ENCODE measurements around the gene ACVR1.
"Not testable (repeated sequence)": the region's sequence is repeated elsewhere in the genome, so short reads cannot be mapped to it uniquely, and the experiment has no call there.

ACVR1 gene

DNA sequence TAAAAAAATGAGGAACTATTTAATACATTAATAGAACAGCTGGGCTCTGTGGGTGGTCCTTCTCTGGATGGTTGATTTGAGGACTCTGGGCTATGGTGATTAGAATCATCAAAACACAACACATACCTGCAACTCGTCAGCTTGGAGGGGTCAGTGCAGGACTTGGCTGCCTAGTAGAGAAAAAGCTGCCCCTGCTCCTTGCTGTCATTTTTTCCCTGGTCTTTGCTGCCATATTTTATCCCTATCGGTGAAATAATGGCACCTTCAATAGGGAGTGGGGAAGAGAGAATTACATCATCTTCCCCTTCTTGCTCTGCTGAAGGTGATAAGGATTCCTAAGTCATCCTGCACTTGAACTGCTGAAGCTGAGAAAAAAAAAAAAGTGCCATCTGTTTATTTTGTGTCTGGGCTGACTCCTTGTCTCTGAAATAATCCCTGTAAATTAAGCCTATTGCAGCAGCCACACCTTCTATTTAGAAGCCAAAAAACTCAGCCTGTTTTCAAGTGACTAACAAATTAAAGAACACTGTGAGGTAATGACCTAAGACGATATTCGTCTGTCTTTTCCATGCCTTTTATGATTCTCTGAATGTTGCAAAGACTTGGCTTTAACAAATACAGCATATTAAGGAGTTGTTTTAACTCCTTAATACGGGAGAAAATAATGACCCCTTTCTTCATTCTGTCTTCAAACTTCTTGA lies 89.3 kb downstream of the ACVR1 start:
- no peak for DNase-seq

DNA sequence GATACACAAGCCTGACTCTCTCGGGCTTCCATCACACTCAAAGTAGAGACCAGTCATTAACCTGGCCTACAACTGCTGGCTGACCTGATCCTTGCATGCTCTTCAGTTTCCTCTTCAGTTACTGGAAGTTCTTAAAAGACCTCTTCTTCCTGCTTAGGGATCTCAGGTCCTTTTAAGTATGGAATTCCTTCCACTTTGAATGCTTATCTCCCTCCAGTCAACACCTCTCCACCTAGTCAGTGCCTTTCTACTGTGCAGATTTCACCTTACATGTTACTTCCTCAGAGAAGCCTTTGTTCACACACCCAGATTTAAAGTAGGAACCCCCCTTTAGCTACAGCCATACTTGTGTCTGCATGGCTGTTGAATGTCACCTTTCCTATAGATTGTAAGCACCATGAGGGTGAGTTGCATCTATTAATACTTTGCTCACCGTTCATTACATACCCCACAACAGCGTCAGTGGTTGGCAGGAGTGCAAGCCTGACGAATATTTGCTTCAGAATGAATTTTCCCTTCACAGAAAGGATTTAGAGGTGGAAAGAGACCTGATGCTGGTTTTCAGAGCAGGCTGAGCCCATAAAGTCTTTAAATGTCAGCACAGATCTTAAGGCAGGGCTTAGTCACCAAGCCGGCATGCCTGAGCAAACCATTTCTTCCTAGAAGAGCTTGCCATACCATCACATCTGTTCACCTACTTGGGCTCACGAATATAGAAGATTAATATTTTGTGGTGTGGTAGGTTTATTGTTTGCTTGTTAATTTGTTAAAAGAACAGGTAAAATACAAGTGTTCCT lies 90.1 kb downstream of the ACVR1 start:
- DNase-seq, result no peak

DNA sequence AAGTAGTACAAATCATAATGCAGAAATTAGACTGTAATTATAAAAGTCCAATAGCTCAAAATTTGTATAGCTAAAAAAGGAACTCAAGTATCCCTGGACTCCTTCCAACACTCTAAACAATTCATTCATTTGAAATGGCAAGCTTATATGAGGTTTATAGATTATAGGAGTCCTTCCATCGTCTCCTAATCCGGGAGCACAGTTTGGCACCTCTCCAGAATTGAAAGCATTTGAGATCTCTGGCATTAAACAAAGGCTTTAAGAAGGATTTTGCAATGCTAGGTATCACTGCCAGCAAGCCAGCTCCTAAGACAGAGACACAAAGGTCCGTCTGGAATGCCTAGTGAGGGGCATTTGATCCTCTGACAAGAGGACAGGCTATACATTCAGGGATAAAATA lies 90.9 kb downstream of the ACVR1 start:
- no peak for DNase-seq

DNA sequence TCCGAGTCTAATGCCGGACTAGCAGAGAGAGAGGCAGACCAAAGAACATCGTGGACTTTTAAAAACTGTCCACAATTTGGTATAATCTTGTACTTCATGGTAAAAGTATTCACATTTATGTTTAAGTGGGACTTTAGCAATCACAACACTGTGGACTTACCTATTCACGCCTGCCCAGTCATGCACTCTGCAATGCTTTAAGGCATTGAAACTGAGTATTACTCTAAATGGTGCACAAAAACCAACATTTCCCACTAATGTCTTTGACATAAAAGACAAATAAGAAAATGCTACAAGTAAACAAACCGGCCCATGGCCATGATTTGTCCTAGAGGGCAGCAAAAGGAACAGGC lies 91.3 kb downstream of the ACVR1 start:
- DNase-seq, result no peak

DNA sequence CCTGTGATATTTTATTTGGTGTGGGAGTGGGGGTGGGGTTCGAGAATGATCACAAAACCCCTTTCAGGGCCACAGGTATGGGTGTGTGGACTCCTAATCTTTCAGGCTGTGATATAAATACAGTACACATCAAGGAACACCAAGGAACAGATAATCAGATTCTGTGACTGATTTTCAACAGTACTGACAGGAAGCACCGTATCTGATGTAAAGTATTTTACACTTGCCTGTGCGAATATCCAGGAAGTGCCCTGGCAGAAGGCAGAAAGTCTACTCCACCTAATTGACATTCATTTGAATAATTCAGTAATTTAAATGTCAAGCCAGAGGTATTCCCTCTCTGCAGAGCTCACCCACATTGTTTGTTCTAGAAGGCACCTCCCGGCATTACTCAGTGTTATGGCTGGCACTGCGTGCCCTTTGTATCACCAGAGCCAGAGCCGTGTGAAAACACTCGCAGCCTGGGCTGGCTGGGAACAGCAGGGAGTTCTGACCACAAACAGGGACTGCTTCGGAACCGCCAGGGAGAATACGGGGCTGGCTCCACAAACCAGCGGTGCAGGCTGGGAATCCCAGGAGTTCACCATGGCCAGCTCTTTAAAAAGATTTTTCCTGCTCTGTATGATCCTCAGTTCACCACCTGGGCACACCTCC lies 91.8 kb downstream of the ACVR1 start:
- DNase-seq, result no peak

DNA sequence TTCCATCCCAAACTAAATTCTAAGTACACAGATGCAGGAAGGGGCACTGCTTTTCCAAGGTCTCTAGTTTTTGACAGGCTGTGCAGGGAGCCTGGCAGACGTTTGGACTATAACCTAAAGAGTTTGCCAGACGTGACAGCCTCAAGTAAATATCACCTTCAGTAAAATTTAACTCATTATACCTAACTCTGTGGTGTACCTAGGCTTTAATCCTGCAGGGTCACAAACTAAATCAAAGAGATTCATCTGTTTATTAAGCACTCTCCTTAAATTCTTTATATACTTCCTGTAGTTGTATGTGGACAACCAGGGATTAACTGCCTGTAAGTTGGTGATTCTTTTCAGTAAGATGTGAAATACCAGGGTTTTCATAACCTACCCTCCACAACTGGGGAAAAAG lies 92.9 kb downstream of the ACVR1 start:
- no peak for DNase-seq

DNA sequence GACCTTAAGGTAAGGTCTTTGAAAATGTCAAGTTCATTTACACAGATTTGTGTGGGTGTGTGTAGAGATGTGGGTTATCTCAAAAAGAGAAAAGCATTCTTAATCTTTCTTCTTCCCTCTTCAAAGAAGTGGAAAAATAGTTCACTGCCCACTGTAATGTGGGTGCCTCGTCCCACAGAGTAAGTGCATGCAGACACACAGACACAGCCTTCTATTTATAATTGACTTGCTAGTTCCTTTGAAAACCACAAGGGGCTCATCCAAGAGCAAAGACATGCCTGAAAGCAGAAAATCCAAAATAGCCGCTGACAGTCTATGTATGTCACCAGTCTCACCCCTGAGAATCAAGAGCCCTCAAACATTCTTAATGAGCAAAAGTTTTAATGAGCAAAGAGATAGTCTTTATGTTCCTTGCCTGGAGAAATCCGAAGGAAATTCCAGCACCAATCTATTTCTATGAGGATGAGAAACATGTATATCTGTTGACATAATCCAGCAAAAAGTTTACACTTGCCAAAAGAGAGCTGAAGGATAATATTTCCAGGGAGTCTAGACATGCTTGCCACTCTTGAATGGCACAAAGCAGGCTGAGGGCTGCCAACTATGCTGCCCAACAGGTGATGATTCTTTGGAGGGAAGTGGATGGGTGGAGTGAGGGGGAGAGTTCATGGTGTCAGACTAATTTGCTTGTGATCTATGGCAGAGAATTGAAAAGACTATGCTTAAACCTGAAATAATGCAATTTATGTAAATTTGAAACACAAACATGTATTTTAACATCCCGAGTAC lies 93.9 kb downstream of the ACVR1 start:
- DNase-seq, result no peak

DNA sequence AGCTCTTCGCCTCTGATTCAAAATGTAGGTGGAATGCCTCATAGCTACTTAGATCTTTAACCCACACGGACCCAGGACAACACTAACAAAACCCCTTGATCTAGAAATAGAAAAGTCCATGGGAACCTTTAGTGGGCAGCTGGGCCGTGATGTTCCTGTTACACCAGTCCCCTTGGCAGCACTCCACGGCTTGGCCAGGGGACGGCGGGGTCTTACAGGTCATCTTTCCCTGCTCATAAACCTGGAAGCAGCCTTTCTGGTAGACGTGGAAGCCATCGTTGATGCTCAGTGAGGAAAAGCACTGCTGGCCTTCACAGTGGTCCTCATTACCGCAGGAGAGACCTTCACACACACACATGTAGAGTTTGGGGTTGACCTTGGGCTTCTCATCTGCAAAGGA lies 95.9 kb downstream of the ACVR1 start:
- DNase-seq, result no peak

DNA sequence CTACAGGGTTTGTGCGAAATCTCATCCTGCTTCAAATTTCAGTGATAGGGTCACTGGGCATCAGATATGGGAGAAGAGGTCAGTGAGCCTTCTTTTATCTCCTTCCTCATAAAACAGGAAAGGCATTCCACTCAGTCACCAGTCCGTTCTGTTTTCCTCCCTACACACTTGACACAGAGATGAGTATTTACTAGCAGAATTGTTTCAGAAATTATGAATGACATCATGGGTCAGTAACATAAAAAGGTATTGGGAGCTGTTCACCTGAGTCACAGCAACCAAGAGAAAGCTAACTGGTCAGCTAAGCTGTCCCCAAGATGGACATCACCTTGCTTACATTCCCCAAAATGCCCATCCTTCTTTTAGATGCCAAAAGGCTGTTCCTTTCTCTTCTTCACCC lies 96.3 kb downstream of the ACVR1 start:
- DNase-seq, result no peak

DNA sequence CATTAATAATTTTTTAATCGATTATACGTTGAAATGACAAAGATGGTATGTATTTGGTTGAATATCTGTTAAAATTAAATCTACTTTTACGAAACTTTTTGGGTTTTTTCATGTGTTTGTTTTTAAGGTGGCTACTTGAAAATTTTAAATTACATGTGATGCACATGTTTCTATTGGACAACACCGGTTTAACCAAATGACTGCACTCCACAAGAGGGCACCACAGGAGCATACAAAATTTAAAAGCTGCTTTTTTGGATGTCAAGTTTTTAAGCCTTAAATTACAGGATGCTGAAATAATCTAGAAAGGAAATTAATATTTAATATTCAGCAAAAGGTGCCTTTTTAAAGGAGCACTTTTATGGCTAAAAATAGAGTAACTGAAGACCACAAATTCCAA lies 98.7 kb downstream of the ACVR1 start:
- no peak for DNase-seq

DNA sequence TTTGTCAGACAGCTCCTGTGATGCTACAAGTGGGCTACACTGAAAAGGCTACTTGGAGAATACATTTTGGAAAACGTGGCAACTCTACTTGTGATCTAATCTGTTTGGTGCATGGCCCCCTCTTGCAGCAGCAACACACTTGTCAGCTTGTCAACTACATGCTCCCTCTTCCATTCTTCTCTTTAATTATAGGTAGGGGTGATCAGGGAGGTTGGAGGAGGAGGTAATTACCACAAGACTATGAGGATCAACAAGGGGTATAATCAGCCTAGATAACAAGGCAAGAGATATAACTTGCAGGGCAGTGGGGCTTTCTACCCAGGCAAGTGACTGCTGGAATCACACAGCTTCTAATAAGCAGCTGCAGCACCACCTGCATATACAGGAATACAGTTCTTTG lies 104.9 kb downstream of the ACVR1 start:
- no peak for DNase-seq

DNA sequence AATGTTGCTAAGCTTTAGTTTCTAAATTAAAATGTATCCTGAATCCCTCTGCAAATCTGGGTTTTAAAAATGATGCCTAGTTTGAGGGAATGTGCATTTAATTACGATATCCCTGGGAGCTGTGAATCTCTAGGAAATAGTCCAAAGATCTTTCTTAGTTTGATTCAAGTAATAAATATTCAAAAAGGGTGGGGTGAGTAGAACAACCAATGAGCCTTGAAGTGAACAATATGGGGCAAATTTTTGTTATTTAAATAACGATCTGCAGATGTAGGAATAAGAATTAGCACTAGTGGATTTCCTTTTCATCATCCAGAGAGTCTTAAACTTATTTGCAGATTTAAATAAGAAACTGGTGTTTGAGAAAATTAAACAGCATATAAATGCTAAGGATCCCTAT lies 106.3 kb downstream of the ACVR1 start:
- DNase-seq, result no peak

DNA sequence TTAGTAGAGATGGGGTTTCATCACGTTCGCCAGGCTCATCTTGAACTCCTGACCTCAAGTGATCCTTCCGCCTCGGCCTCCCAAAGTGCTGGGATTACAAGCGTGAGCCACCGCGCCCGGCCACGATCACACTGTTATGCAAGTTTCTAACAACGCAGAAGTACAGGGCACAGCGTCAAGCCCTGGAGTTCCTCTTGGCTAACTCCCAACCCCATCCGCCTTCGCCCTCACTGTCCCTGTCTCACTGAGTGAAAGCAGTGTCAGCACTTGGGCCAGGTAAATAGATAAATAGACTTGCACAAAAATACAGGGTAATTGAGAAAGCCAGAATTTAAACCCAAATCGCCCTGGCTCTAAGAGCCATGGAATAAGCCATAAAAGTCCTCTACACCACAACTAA lies 111.7 kb downstream of the ACVR1 start:
- no peak for DNase-seq

DNA sequence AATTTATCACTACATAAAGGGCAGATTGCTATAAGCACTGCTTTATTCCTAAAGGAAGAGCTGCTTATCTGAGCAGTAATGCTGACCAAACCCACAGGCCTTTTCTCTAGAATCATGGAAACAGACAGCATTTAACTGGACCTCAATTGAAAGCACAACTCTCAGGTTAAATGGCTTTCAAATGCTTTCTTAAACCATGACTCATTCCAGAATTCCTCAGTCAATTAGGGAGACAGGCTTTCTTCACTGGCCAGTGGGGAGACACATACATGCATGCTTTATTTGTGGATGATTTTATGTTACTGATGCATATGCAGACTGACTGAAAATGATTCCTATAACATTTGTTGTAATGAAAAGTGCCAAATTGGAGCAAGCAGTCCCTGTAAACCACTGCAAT lies 114.6 kb downstream of the ACVR1 start:
- DNase-seq, result no peak

DNA sequence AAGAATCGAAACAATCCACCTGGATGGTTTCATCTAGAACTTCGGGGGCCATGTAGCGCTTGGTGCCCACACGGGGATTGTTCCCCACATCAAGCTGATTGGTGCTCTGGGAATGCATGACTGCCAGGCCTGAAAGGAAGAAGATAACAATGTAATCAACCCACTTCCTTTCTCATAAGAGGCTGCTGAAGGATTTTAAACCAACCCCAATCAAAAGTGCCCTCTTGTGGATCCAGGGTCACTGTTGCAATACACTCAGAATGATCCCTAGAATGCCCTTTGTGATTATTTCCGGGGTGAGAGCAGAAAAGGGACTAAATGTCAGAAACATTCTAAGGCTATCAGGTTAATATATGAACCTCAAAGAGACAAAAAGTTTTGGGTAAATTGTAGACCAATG lies 115.2 kb downstream of the ACVR1 start:
- DNase-seq, result no peak

DNA sequence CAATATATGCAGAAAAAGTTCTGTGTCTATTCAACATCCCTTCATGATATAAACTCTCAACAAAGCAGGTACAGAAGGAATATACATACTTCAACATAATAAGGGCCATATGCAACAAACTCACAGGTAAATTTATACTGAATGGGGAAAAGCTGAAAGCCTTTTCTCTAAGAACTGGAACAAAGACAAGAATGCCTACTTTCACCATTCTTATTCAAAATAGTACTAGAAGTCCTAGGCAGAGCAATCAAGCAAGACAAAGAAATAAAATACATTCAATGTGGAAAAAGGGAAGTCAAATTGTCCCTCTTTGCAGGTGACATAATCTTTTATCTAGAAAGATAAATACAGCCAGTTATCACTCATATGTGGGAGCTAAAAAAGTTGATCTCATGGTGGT lies 116.3 kb downstream of the ACVR1 start:
- no peak for DNase-seq

DNA sequence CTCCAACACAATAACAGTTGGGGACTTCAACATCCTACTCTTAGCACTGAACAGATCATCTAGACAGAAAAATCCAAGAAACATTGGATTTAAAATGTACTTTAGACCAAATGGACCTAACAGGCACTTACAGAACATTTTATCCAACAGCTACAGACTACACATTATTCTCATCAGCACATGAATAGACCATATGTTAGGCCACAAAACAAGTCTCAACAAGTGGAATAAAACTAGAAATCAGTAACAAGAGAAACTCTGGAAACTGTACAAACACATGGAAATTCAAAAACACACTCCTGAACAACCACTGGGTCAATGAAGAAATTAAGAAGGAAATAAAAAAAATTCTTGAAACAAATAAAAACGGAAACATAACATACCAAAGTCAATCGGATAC lies 117.5 kb downstream of the ACVR1 start:
- DNase-seq, result no peak

DNA sequence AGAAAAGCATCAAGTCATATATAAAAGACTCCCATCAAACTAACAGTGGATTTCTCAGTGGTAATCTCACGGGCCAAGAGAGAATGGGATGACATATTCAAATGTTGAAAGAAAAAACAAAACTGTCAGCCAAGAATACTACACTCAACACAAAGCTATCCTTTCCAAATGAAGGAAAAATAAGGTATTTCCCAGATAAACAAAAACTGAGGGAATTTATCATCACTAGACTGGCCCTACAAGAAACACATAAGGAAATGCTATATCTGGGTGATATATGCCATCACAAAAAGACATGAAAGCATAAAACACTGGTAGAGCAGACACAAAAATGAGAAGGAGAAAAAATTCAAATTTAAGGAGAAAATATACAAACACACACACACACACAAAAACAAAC lies 118.6 kb downstream of the ACVR1 start:
- DNase-seq, result no peak

DNA sequence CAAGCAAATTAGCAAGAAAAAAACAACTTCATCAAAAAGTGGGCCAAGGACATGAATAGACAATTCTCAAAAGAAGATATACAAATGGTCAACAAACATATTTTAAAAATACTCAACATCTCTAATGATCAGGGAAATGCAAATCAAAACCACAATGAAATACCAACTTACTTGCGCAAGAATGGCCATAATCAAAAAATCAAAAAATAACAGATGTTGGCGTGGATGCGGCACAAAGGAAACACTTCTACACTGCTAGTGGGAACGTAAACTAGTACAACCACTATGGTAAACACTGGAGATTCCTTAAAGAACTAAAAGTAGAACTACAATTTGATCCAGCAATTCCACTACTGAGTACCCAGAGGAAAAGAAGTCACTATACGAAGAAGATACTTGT lies 119.7 kb downstream of the ACVR1 start:
- DNase-seq, result not testable (repeated sequence)

DNA sequence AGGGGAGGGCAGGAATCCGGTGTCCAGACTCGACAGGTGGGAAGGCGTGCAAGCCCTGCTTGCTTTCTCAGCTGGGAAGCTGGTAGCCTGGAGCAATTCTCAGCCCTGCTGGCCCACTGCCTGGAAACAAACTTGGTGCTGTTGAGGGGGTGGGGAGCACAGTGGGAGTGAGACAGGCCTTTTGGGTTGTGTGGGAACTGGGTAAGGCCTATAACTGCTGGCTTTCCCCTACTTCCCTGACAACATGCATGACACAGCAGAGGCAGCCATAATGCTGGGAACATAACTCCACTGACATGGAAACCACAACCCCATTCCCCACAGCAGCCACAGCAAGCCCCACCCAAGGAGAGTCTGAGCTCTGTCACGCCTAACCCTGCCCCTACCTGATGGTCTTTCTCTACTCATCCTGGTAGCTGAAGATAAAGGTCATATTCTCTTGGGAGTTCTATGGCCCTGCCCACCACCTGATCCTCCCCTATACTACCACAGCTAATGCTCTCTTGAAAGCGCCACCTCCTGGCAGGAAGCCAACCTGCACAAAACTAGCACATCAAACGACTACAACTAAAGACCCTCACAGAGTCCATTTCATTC lies 124.6 kb downstream of the ACVR1 start:
- no peak for DNase-seq

DNA sequence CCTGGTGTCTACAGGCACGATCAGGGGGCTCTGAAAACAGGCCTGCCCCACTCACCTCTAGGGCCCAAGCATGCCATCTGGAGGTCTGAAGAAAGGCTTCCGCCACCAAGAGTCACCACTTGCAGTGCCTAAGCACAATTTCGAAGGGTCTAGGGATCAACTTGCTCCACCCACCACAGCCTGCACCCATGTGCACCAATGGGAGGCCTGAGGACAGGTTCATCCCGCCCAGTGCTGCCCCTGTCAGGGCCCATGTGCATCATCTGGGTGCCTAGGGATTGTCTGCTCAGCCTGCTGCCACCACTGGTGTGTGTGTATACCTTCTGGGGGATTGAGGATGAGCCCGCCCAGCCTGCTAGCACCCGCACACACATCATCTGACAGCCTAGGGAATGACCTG lies 126.4 kb downstream of the ACVR1 start:
- no peak for DNase-seq

DNA sequence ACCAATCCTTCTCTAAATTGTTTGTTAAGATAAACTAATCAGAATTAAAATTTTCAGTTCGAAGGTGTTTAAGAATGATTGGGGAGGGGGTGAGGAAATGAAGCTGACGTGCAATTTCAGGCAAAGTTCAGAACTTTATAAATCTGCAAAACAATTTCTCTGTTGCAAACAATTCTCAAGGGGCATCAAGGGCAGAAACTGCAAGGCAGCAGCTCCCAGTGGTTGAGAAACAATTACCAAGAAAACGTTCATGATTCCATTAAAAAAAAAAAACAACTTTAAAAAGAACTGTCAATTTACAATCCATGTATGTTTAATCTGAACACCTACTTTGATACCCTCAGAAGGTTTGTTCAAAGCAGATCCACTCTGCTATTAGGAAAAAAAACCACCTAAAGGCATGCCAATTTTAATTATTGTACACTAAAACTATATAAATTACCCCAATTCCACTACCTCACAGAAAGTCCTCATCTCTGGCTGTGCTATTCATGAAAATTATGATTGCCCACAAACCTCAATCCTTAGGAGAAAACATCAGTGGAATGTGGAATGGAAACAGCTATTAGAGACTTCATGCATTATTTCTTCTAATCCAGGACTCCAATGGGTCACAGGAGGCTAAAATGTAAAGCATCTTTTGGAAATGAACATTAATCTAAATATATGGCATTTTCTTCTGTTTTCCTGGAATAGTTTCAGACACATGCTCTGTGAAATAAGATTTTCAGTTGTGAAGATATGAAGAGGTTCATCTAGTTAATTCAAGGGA lies 127.6 kb downstream of the ACVR1 start:
- DNase-seq, result no peak
